HK-2 (cell line): ENCODE results near the gene RHO.
A peak's percentile ranks its signal among the peaks of the same experiment; 100 is the strongest.

Source experiments
- DNase-seq: peaks from one replicate; pipeline ENCODE4 v3.0.0-alpha.2; 2018; ENCODE audit not compliant: unreplicated experiment

RHO gene

DNA sequence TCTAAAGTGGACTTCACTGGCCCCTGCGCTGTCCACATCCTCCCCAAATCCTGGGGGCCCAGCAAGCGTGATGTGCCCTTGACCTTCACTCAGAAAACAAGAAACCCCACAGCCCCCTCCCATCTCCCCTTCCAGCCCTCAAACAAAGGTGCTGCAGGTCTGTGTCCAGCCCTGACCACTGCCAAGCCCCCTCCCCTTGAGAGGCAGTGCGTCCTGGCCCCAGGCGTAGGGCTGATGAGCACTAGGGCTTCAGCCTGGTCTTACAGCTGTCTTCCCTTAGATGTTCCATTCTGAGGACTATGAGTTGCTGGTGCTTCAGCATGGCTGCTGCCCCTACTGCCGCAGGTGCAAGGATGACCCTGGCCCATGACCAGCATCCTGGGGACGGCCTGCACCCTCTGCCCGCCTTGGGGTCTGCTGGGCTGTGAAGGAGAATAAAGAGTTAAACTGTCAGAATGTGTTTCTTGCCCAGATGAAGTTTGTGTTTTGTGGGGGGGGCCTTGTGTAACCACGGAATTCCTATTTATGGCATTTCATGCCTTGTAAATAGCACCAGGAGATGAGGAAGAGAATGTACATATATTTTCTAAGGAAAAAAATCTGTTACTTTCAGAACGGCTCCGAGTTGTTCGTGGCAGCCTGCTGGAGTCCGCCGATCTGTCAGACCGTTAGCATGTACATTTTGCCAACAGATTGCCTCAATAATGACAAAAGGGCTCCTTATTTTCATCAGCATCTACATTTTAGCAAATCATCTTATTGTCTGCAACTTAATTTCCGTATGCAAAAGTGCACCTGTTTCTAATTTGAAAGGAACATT lies 8.3 kb upstream of the RHO start:
- DNase-seq = no peak

DNA sequence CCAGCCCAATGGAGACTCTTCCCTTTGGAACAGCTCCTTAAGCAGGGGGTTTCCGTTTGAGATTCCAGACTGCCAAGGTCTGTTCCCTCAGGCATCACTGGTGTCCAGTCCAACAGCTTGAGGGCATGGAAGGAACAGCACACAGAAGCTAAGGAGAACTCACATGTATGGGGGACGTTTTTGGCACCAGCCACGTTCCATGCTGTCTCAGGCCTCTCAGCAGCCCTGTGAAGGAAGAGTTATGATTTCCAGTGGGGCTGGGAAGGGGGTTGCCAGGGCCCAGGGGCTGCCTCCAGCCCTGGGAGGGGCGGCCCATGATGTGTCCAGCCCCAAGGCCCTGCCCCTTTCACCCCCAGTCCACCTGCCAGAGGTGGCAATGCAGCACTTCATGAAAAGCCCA lies 7.5 kb upstream of the RHO start:
- DNase-seq = no peak

DNA sequence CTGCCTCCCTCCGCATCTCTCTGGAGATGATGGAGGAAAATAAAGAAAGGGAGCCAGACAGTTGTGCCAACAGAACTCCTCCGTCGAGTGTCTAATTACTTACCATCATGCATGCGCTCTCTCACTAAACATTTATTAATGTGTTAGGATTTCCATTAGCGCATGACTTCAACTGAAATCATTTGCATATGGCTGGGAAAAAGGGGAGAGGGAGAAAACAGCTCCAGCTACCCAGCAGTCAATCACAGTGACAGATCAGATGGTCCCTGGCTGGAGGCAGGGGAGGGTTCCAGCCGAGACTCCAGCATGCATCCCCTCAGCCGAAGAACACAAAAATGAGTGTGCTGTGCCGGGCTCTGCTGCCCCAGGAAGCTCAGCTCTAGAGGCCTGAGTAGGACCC lies 6.8 kb upstream of the RHO start:
- no peak for DNase-seq

GRCh38 chr3:129522953-129523352 lies 5.5 kb upstream of the RHO start:
- DNase-seq = no peak

DNA sequence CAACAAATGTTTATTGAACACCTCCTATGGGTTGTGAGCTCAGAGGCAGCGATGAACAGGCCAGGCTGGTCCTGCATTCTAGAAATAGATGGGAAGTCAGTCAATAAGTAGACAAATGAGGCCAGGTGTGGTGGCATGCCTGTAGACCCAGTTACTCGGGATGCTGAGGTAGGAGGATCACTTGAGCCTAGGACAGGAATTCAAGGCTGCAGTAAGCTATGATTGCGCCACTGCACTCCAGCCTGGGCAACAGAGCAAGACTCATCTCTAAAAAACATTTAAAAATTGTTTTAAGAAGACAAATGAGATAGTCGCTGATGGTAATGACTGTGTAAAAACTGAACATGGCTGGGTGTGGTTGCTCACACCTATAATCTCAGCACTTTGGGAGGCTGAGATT lies 4.4 kb upstream of the RHO start:
- no peak for DNase-seq

- peak; percentile 29 for DNase-seq
Measured at GRCh38 chr3:129525341-129525968, 3.0 kb upstream of the RHO start.

GRCh38 chr3:129526121-129526900 lies 2.1 kb upstream of the RHO start:
- no peak for DNase-seq

DNA sequence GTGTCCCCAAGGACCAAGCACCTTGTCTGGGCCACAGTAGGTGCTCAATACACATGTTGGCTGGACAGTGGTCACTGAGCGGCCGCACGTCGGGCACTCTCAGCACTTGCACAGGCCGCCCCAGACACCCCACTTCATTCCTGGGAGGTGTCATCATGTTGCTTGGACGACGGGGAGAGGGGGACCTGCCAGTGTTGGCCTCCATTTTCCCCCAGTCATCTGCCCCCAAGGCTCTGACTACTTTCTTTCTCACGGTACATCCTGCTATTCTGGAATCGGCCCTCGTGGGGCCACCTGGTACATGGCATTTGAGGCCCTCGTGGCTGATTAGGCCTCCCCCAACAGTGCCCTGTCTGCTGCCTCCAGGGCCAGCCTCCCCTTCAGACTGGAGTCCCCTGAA lies 1.2 kb upstream of the RHO start:
- DNase-seq = no peak

- no peak for DNase-seq
Measured at GRCh38 chr3:129529436-129530210, 1.2 kb downstream of the RHO start.

DNA sequence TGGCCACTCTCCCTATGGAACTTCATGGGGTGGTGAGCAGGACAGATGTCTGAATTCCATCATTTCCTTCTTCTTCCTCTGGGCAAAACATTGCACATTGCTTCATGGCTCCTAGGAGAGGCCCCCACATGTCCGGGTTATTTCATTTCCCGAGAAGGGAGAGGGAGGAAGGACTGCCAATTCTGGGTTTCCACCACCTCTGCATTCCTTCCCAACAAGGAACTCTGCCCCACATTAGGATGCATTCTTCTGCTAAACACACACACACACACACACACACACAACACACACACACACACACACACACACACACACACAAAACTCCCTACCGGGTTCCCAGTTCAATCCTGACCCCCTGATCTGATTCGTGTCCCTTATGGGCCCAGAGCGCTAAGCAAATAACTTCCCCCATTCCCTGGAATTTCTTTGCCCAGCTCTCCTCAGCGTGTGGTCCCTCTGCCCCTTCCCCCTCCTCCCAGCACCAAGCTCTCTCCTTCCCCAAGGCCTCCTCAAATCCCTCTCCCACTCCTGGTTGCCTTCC lies 1.9 kb downstream of the RHO start:
- DNase-seq = no peak

GRCh38 chr3:129530821-129531220 lies 2.4 kb downstream of the RHO start:
- no peak for DNase-seq

- no peak for DNase-seq
Measured at GRCh38 chr3:129531699-129532098, 3.3 kb downstream of the RHO start.

- no peak for DNase-seq
Measured at GRCh38 chr3:129532261-129532660, 3.8 kb downstream of the RHO start.

- DNase-seq = no peak
Measured at GRCh38 chr3:129533406-129533805, 5.0 kb downstream of the RHO start.

- no peak for DNase-seq
Measured at GRCh38 chr3:129534428-129535027, 6.1 kb downstream of the RHO start.

DNA sequence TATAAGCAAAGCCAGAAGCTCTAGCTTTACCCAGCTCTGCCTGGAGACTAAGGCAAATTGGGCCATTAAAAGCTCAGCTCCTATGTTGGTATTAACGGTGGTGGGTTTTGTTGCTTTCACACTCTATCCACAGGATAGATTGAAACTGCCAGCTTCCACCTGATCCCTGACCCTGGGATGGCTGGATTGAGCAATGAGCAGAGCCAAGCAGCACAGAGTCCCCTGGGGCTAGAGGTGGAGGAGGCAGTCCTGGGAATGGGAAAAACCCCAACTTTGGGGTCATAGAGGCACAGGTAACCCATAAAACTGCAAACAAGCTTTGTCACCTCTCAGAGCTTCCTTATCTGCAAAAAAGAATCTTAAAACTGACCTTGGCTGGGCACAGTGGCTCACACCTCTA lies 6.6 kb downstream of the RHO start:
- no peak for DNase-seq

GRCh38 chr3:129536374-129536667 lies 7.9 kb downstream of the RHO start:
- no peak for DNase-seq

DNA sequence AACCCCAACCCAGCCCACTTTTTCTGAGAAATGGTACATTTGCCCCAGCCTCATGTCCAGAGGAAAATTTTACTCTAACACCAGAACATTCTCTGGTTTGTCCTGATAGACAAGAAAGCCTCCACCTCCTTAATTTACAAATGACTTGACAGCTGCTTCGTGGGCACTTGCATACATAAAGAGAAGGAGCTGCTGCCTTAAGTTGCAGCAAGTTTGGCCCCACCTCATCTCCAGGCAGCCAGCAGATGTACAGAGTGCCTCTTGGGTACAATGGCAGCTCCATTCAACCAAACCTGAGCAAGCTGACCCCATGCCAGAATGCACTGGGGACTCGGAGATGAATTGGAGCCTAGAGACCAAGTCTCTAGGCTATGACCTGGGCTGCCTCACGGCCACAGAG lies 8.4 kb downstream of the RHO start:
- DNase-seq = no peak

- no peak for DNase-seq
Measured at GRCh38 chr3:129539206-129539605, 10.8 kb downstream of the RHO start.

DNA sequence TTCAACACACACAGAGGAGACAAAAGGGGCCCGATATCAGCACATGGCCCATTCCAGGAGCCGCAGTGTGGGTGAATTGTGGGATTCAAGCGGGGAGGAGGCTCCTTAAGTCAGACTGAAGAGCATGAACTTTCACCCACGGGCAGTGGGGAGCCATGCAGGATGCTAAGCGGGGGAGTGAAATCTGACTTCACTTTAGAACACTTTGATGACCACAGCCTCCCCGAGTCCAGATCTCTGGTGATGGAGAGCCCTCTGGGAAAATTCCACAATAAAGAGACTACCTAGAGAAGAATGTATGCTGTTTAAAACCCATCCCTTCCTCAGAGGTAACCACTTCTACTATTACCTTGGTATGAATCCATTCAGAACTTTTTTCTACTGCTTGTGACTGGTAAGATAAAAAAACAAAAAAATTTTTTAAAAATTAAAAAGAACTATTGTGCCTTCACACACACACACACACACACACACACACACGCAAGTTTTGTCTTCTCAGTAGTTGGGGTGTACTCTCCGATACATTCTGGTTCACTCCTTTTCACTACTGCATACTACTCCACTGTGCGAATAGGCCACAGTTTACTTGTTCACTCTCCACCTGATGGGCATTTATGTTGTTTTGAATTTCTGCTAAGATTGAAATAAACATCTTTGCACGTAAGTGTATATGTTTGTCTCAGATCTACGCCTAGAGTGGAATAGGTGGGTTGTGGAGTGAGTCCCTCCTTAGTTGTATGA lies 12.5 kb downstream of the RHO start:
- DNase-seq = no peak

DNA sequence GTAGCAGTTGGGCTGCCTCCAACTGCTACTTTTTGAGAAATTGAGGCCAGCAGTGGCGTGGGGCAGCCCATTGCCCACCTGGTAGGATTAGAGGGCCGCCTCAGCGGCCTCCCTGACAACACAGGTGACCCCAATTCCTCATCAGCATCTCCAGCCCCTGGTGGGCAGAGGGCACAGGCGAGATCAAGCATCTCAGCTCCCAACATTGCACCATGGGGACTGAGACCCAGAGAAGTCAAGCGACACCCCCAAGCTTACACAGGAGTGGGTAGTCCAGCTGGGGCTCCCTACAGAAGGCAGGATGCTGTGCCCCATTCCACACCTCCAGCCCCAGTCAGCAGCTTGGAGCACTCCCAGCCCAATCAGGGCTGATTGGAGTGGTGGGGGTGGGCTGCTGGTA lies 14.3 kb downstream of the RHO start:
- no peak for DNase-seq
